ENCODE data around the gene LTBP1.

LTBP1 gene

GRCh38 chr2:33197198-33197938 is 250.6 kb downstream of the LTBP1 start:
- DNase-seq (ENCODE audit: low read depth): no peak

GRCh38 chr2:33202641-33203522 is 256.1 kb downstream of the LTBP1 start:
- DNase-seq (ENCODE audit: low read depth): no peak

- no peak for DNase-seq (ENCODE audit: low read depth)
Measured at GRCh38 chr2:33204945-33205344, 258.2 kb downstream of the LTBP1 start.

GRCh38 chr2:33205693-33206434 is 259.1 kb downstream of the LTBP1 start:
- DNase-seq (ENCODE audit: low read depth): no peak

- no peak for DNase-seq (ENCODE audit: low read depth)
Measured at GRCh38 chr2:33207151-33207740, 260.5 kb downstream of the LTBP1 start.

GRCh38 chr2:33208400-33208799 is 261.6 kb downstream of the LTBP1 start:
- no peak for DNase-seq (ENCODE audit: low read depth)

GRCh38 chr2:33209976-33210375 is 263.2 kb downstream of the LTBP1 start:
- no peak for DNase-seq (ENCODE audit: low read depth)

GRCh38 chr2:33210626-33211025 is 263.9 kb downstream of the LTBP1 start:
- DNase-seq (ENCODE audit: low read depth): no peak

- DNase-seq (ENCODE audit: low read depth): no peak
Measured at GRCh38 chr2:33212151-33212550, 265.4 kb downstream of the LTBP1 start.

- DNase-seq (ENCODE audit: low read depth): no peak
Measured at GRCh38 chr2:33213244-33213643, 266.5 kb downstream of the LTBP1 start.

- no peak for DNase-seq (ENCODE audit: low read depth)
Measured at GRCh38 chr2:33213648-33214047, 266.9 kb downstream of the LTBP1 start.

GRCh38 chr2:33214436-33214835 is 267.7 kb downstream of the LTBP1 start:
- DNase-seq (ENCODE audit: low read depth): no peak

- no peak for DNase-seq (ENCODE audit: low read depth)
Measured at GRCh38 chr2:33214857-33215256, 268.1 kb downstream of the LTBP1 start.

GRCh38 chr2:33215299-33215698 is 268.5 kb downstream of the LTBP1 start:
- DNase-seq (ENCODE audit: low read depth): no peak

- no peak for DNase-seq (ENCODE audit: low read depth)
Measured at GRCh38 chr2:33215983-33216382, 269.2 kb downstream of the LTBP1 start.

GRCh38 chr2:33216508-33217182 is 269.9 kb downstream of the LTBP1 start:
- DNase-seq (ENCODE audit: low read depth): no peak

GRCh38 chr2:33217406-33217805 is 270.7 kb downstream of the LTBP1 start:
- DNase-seq (ENCODE audit: low read depth): no peak

GRCh38 chr2:33219114-33219513 is 272.4 kb downstream of the LTBP1 start:
- DNase-seq (ENCODE audit: low read depth): no peak

- DNase-seq (ENCODE audit: low read depth): no peak
Measured at GRCh38 chr2:33219850-33220275, 273.1 kb downstream of the LTBP1 start.

GRCh38 chr2:33220533-33220932 is 273.8 kb downstream of the LTBP1 start:
- DNase-seq (ENCODE audit: low read depth): no peak

GRCh38 chr2:33221046-33221784 is 274.5 kb downstream of the LTBP1 start:
- DNase-seq (ENCODE audit: low read depth): no peak

Data from T follicular helper cell (primary cell).